8988T (cell line): Measurements from ENCODE around the gene KLHDC7B.

Source experiments
- DNase-seq: peaks from one replicate; pipeline ENCODE4 v3.0.0; 2011

KLHDC7B gene

GRCh38 chr22:50548921-50549790 is 3.5 kb downstream of the KLHDC7B start:
- DNase-seq, result no peak

GRCh38 chr22:50550395-50550794 is 4.7 kb downstream of the KLHDC7B start:
- DNase-seq, result no peak

- DNase-seq, result no peak
These were observed 5.6 kb downstream of the KLHDC7B start for GRCh38 chr22:50551160-50551752.

- DNase-seq, result no peak
These were observed 7.6 kb downstream of the KLHDC7B start for GRCh38 chr22:50553310-50553709.

- no peak for DNase-seq
These were observed 11.0 kb downstream of the KLHDC7B start for GRCh38 chr22:50556703-50557102.

- no peak for DNase-seq
These were observed 14.3 kb downstream of the KLHDC7B start for GRCh38 chr22:50560034-50560433.

GRCh38 chr22:50561401-50562358 is 16.0 kb downstream of the KLHDC7B start:
- no peak for DNase-seq

- DNase-seq, result peak; percentile 57
These were observed 17.1 kb downstream of the KLHDC7B start, which contains the start of gene SYCE3 for GRCh38 chr22:50562523-50563412. Gene SYCE3 (minus strand): TSS chr22:50562919. CDS start chr22:50556405, 6,514 bp downstream.

GRCh38 chr22:50563413-50564160 is 17.9 kb downstream of the KLHDC7B start:
- no peak for DNase-seq

GRCh38 chr22:50564289-50564688 is 18.6 kb downstream of the KLHDC7B start:
- no peak for DNase-seq

GRCh38 chr22:50567721-50568252 is 22.1 kb downstream of the KLHDC7B start:
- DNase-seq, result no peak

- DNase-seq, result no peak
These were observed 22.9 kb downstream of the KLHDC7B start for GRCh38 chr22:50568626-50569025.

GRCh38 chr22:50569041-50569459 is 23.4 kb downstream of the KLHDC7B start:
- DNase-seq, result no peak

- no peak for DNase-seq
These were observed 24.3 kb downstream of the KLHDC7B start for GRCh38 chr22:50569896-50570535.

GRCh38 chr22:50570861-50571260 is 25.2 kb downstream of the KLHDC7B start:
- DNase-seq, result no peak

GRCh38 chr22:50571264-50572175 is 25.8 kb downstream of the KLHDC7B start:
- no peak for DNase-seq

GRCh38 chr22:50572965-50573364 is 27.3 kb downstream of the KLHDC7B start:
- no peak for DNase-seq

GRCh38 chr22:50573491-50574382 is 28.0 kb downstream of the KLHDC7B start:
- no peak for DNase-seq
